ENCODE results near the gene ANXA2R. TPM values are rescaled to one million over a fixed set of nuclear protein-coding genes. Genes with fewer than 3 reads are reported as not detected.
A peak's percentile ranks its signal among the peaks of the same experiment; 100 is the strongest.

ANXA2R gene
- total and polyA plus RNA-seq, 2 of the 13 experiments (the other 11 are each of a cell fraction or from before 2014, with no cell fraction given) = 0.95 to 1.3 TPM

DNA sequence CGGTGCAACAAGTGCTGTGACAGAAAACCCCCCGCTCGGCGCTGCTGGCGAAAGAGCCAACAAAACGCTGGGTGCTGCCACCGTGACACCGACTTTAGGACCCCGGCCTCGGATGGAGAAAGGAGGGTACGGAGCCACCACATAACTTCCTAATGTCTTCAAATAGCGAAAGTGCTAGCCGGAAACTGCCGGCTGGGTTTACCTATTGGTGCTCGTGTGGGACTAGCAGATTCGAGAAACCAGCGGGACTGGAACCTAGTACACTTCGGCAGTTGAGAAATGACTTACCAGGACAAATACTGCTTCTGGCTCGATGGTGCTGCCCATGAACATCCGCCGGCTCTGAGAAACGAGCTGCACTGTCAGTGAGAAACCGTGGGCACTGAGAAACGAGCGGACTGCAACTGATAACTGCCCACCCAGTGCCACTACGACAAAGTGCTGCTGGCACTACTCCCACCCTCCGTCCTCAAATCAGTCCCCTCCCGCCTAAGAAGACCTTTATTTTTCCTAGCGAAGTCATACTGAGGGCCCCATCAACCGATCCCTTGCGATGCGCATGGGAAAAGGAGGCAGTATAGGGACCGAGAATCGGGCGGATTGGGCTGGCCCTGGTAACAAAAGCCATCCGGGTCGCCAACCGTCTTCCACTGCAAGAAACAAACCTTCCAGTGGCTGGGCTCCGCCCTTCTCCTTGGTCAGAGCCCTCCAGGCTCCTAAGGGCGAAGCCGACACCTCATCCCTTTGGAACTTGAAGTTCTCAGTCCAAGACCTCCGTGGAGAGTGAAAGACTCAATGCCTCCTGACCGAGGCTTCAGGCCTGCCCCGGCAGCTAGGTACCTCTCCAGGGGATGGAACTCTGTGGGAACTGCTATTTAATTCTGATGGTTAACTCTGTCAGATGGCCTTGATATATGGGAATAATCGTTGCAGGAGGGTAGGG lies 27.0 kb upstream of the ANXA2R start (continued):
- TF ChIP-seq, protein P1, sequence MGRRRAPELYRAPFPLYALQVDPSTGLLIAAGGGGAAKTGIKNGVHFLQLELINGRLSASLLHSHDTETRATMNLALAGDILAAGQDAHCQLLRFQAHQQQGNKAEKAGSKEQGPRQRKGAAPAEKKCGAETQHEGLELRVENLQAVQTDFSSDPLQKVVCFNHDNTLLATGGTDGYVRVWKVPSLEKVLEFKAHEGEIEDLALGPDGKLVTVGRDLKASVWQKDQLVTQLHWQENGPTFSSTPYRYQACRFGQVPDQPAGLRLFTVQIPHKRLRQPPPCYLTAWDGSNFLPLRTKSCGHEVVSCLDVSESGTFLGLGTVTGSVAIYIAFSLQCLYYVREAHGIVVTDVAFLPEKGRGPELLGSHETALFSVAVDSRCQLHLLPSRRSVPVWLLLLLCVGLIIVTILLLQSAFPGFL (CRISPR knock-in tag; IDR thresholded peaks at IDR 0.05) = no peak
- TF ChIP-seq ZFP41 (CRISPR knock-in tag; IDR thresholded peaks at IDR 0.05; ENCODE audit: borderline replicate concordance) (no peak; the same call in 1 of the 2 replicates), ZBTB1 (CRISPR knock-in tag; IDR thresholded peaks at IDR 0.05; ENCODE audit: borderline replicate concordance) (no peak), HDAC2 (CRISPR knock-in tag; IDR thresholded peaks at IDR 0.05) (no peak; the same call in 1 of the 2 replicates), RFX3 (CRISPR knock-in tag; IDR thresholded peaks at IDR 0.05) (no peak), ZNF672 (CRISPR knock-in tag; IDR thresholded peaks at IDR 0.05) (no peak), GTF2F1 (IDR thresholded peaks at IDR 0.05; ENCODE audit: low read length) (no peak), DBP (CRISPR knock-in tag; IDR thresholded peaks at IDR 0.05; ENCODE audit: not compliant biosample characterization) (no peak), SALL1 (CRISPR knock-in tag; IDR thresholded peaks at IDR 0.05) (peak; percentile 65; the same call in 1 of the 2 replicates), ZSCAN31 (CRISPR knock-in tag; IDR thresholded peaks at IDR 0.05; ENCODE audit: low read depth) (no peak), KAT7 (CRISPR knock-in tag; IDR thresholded peaks at IDR 0.05; ENCODE audit: borderline replicate concordance) (peak; percentile 59), ZNF253 (CRISPR knock-in tag; IDR thresholded peaks at IDR 0.05; ENCODE audit: borderline replicate concordance) (no peak), FOXO1 (CRISPR knock-in tag; IDR thresholded peaks at IDR 0.05) (no peak), MBNL3 (CRISPR knock-in tag; conservative IDR thresholded peaks at IDR 0.05) (no peak), ZNF790 (CRISPR knock-in tag; IDR thresholded peaks at IDR 0.05; ENCODE audit: borderline replicate concordance) (no peak), SMAD3 (CRISPR knock-in tag; IDR thresholded peaks at IDR 0.05) (peak; percentile 78), ZFP36L1 (CRISPR knock-in tag; IDR thresholded peaks at IDR 0.05) (no peak), FIP1L1 (IDR thresholded peaks at IDR 0.05; ENCODE audit: borderline replicate concordance, insufficient read depth, low read depth, low read length) (no peak), CBX5 (CRISPR knock-in tag; IDR thresholded peaks at IDR 0.05; ENCODE audit: borderline replicate concordance) (peak; percentile 60; the same call in 1 of the 2 replicates), ZNF737 (CRISPR knock-in tag; IDR thresholded peaks at IDR 0.05; ENCODE audit: borderline replicate concordance) (no peak)
- TF ChIP-seq, protein P2, sequence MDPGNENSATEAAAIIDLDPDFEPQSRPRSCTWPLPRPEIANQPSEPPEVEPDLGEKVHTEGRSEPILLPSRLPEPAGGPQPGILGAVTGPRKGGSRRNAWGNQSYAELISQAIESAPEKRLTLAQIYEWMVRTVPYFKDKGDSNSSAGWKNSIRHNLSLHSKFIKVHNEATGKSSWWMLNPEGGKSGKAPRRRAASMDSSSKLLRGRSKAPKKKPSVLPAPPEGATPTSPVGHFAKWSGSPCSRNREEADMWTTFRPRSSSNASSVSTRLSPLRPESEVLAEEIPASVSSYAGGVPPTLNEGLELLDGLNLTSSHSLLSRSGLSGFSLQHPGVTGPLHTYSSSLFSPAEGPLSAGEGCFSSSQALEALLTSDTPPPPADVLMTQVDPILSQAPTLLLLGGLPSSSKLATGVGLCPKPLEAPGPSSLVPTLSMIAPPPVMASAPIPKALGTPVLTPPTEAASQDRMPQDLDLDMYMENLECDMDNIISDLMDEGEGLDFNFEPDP (CRISPR knock-in tag; conservative IDR thresholded peaks at IDR 0.05) = 0 out of 2 replicates have a peak, but pooled peaks have one; percentile 79
- TF ChIP-seq, protein P3, sequence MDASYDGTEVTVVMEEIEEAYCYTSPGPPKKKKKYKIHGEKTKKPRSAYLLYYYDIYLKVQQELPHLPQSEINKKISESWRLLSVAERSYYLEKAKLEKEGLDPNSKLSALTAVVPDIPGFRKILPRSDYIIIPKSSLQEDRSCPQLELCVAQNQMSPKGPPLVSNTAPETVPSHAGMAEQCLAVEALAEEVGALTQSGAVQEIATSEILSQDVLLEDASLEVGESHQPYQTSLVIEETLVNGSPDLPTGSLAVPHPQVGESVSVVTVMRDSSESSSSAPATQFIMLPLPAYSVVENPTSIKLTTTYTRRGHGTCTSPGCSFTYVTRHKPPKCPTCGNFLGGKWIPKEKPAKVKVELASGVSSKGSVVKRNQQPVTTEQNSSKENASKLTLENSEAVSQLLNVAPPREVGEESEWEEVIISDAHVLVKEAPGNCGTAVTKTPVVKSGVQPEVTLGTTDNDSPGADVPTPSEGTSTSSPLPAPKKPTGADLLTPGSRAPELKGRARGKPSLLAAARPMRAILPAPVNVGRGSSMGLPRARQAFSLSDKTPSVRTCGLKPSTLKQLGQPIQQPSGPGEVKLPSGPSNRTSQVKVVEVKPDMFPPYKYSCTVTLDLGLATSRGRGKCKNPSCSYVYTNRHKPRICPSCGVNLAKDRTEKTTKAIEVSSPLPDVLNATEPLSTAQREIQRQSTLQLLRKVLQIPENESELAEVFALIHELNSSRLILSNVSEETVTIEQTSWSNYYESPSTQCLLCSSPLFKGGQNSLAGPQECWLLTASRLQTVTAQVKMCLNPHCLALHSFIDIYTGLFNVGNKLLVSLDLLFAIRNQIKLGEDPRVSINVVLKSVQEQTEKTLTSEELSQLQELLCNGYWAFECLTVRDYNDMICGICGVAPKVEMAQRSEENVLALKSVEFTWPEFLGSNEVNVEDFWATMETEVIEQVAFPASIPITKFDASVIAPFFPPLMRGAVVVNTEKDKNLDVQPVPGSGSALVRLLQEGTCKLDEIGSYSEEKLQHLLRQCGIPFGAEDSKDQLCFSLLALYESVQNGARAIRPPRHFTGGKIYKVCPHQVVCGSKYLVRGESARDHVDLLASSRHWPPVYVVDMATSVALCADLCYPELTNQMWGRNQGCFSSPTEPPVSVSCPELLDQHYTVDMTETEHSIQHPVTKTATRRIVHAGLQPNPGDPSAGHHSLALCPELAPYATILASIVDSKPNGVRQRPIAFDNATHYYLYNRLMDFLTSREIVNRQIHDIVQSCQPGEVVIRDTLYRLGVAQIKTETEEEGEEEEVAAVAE (CRISPR knock-in tag; IDR thresholded peaks at IDR 0.05; ENCODE audit: borderline replicate concordance) = peak; percentile 75; the same call in 1 of the 2 replicates
